Measurements from ENCODE around the gene PSMG3. TPM values are rescaled to one million over a fixed set of nuclear protein-coding genes. Genes with fewer than 3 reads are reported as not detected.

Gene PSMG3
- total RNA-seq, 1 donor from 2014 or later, result 56.6 TPM

GRCh38 chr7:1539882-1540775 is 29.7 kb downstream of the PSMG3 start:
- H3K9me3 Mint-ChIP-seq (ENCODE audit: unreplicated experiment), result peaks cover 5% of the 10 kb centered on the region
- no peaks in the 10 kb centered on the region for H3K36me3 Mint-ChIP-seq (ENCODE audit: unreplicated experiment)
- no peak overlapping the region for H3K4me3 Mint-ChIP-seq (ENCODE audit: unreplicated experiment)
- H3K27ac Mint-ChIP-seq (ENCODE audit: unreplicated experiment), result no peak overlapping the region
- peaks cover 10% of the 10 kb centered on the region for H3K4me1 Mint-ChIP-seq (ENCODE audit: low read depth, unreplicated experiment)
- H3K27me3 Mint-ChIP-seq (ENCODE audit: unreplicated experiment), result no peaks in the 10 kb centered on the region
- DNase-seq, result peak; percentile 28
- TF ChIP-seq, protein P1, sequence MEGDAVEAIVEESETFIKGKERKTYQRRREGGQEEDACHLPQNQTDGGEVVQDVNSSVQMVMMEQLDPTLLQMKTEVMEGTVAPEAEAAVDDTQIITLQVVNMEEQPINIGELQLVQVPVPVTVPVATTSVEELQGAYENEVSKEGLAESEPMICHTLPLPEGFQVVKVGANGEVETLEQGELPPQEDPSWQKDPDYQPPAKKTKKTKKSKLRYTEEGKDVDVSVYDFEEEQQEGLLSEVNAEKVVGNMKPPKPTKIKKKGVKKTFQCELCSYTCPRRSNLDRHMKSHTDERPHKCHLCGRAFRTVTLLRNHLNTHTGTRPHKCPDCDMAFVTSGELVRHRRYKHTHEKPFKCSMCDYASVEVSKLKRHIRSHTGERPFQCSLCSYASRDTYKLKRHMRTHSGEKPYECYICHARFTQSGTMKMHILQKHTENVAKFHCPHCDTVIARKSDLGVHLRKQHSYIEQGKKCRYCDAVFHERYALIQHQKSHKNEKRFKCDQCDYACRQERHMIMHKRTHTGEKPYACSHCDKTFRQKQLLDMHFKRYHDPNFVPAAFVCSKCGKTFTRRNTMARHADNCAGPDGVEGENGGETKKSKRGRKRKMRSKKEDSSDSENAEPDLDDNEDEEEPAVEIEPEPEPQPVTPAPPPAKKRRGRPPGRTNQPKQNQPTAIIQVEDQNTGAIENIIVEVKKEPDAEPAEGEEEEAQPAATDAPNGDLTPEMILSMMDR (IDR thresholded peaks at IDR 0.05; ENCODE audit: partially characterized antibody, unreplicated experiment), result no peak

DNA sequence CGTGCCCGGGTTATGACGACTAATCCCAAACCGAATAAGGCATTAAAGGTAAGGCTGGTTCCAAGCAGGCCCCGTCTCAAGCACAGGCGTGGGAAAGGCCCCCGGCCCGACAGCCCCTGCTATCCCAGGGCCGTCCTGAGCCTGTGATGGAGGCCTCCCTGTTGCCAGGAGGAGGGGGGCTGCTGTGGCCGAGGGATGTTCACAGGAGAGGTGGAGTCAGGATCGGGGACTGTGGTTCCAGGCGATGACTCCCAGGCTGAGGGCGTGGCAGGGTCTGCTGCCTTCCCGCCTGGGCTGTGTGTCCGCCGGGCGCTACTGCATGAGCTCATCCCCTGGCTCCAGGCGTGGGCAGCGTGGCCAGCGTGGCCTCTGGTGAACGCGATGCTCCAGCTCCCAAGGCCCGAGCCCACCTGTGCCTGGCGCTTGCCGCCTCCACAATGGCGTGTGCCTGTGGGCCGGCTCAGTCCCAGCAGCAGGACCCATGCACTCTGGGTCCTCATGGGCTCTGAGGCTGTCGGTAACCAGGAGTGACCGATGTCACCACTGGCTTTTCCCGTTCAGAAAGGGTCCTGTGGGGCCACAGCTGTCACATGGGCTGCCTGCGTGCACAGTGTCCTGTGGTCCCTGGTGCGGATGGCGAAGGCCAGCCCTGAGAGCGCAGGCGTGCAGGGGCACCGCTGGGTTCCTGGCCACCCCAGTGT is 30.5 kb downstream of the PSMG3 start:
- Mint-ChIP-seq H3K36me3 (ENCODE audit: unreplicated experiment) (no peaks in the 10 kb centered on the region), H3K27me3 (ENCODE audit: unreplicated experiment) (no peaks in the 10 kb centered on the region), H3K4me3 (ENCODE audit: unreplicated experiment) (no peak overlapping the region), H3K9me3 (ENCODE audit: unreplicated experiment) (peaks cover 5% of the 10 kb centered on the region), H3K27ac (ENCODE audit: unreplicated experiment) (no peak overlapping the region), H3K4me1 (ENCODE audit: low read depth, unreplicated experiment) (peaks cover 10% of the 10 kb centered on the region)
- DNase-seq, result peak; percentile 17
- TF ChIP-seq, protein P1 (IDR thresholded peaks at IDR 0.05; ENCODE audit: partially characterized antibody, unreplicated experiment), result no peak

GRCh38 chr7:1538544-1539180 is 31.2 kb downstream of the PSMG3 start:
- no peaks in the 10 kb centered on the region for H3K27me3 Mint-ChIP-seq (ENCODE audit: unreplicated experiment)
- peaks cover 5% of the 10 kb centered on the region for H3K9me3 Mint-ChIP-seq (ENCODE audit: unreplicated experiment)
- DNase-seq, result no peak
- H3K27ac Mint-ChIP-seq (ENCODE audit: unreplicated experiment), result no peak overlapping the region
- peaks cover 10% of the 10 kb centered on the region for H3K4me1 Mint-ChIP-seq (ENCODE audit: low read depth, unreplicated experiment)
- TF ChIP-seq, protein P1 (IDR thresholded peaks at IDR 0.05; ENCODE audit: partially characterized antibody, unreplicated experiment), result no peak
- H3K36me3 Mint-ChIP-seq (ENCODE audit: unreplicated experiment), result no peaks in the 10 kb centered on the region
- H3K4me3 Mint-ChIP-seq (ENCODE audit: unreplicated experiment), result no peak overlapping the region

- H3K27me3 Mint-ChIP-seq (ENCODE audit: unreplicated experiment), result no peaks in the 10 kb centered on the region
- H3K4me3 Mint-ChIP-seq (ENCODE audit: unreplicated experiment), result no peak overlapping the region
- TF ChIP-seq, protein P1 (IDR thresholded peaks at IDR 0.05; ENCODE audit: partially characterized antibody, unreplicated experiment), result no peak
- no peak overlapping the region for H3K27ac Mint-ChIP-seq (ENCODE audit: unreplicated experiment)
- DNase-seq, result peak; percentile 71
- no peaks in the 10 kb centered on the region for H3K36me3 Mint-ChIP-seq (ENCODE audit: unreplicated experiment)
- H3K4me1 Mint-ChIP-seq (ENCODE audit: low read depth, unreplicated experiment), result peaks cover 13% of the 10 kb centered on the region
- peaks cover 5% of the 10 kb centered on the region for H3K9me3 Mint-ChIP-seq (ENCODE audit: unreplicated experiment)
These were observed 32.1 kb downstream of the PSMG3 start for GRCh38 chr7:1537535-1538412.
